ENCODE measurements around the gene PLCB1. TPM values are rescaled to one million over a fixed set of nuclear protein-coding genes. Genes with fewer than 3 reads are reported as not detected.

The PLCB1 gene
- polyA plus RNA-seq, 1 experiment, result 16.4 TPM

GRCh38 chr20:8645326-8645725 lies 513.3 kb downstream of the PLCB1 start:
- no peaks in the 10 kb centered on the region for H3K9me3 ChIP-seq (ENCODE audit: control insufficient read depth, insufficient read depth, low read length)
- TF ChIP-seq CTCF (IDR thresholded peaks at IDR 0.05; ENCODE audit: low read depth, low read length), result no peak
- ChIA-PET CTCF (no interaction called here), POLR2A (no interaction called here)
- H3K27me3 ChIP-seq (ENCODE audit: control insufficient read depth, insufficient read depth, low read length), result no peaks in the 10 kb centered on the region
- no peak for DNase-seq (ENCODE audit: low read depth, low spot score)
- H3K27ac ChIP-seq (ENCODE audit: low read depth, low read length), result no peak overlapping the region
- no peak overlapping the region for H3K4me3 ChIP-seq (ENCODE audit: low read depth, low read length)

DNA sequence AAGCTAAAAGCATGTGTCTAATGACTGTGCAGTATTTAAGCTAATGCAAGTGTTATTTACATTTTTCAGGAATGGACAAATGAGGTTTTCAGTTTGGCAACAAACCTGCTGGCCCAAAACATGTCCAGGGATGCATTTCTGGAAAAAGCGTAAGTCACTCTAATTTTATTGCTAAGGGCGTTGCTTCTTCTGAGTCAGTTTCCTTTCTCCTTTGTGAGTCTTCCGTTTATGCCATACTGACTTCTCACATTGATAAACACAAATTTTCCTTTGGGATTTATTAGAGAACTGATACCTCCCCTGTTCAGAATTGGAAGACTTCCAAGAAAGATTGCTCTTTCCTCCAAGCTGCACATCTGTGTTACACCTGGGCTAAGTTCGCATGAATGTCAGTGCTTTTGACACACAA lies 514.0 kb downstream of the PLCB1 start:
- H3K9me3 ChIP-seq (ENCODE audit: control insufficient read depth, insufficient read depth, low read length), result no peaks in the 10 kb centered on the region
- ChIA-PET POLR2A (no interaction called here), CTCF (no interaction called here)
- no peak for TF ChIP-seq CTCF (IDR thresholded peaks at IDR 0.05; ENCODE audit: low read depth, low read length)
- DNase-seq (ENCODE audit: low read depth, low spot score), result no peak
- H3K4me3 ChIP-seq (ENCODE audit: low read depth, low read length), result no peak overlapping the region
- H3K27ac ChIP-seq (ENCODE audit: low read depth, low read length), result no peak overlapping the region
- no peaks in the 10 kb centered on the region for H3K27me3 ChIP-seq (ENCODE audit: control insufficient read depth, insufficient read depth, low read length)

- Histone ChIP-seq H3K9me3 (ENCODE audit: control insufficient read depth, insufficient read depth, low read length) (no peaks in the 10 kb centered on the region), H3K4me3 (ENCODE audit: low read depth, low read length) (no peak overlapping the region), H3K27me3 (ENCODE audit: control insufficient read depth, insufficient read depth, low read length) (no peaks in the 10 kb centered on the region), H3K27ac (ENCODE audit: low read depth, low read length) (no peak overlapping the region)
- DNase-seq (ENCODE audit: low read depth, low spot score), result peak; percentile 73
- ChIA-PET POLR2A (no interaction called here), CTCF (no interaction called here)
- no peak for TF ChIP-seq CTCF (IDR thresholded peaks at IDR 0.05; ENCODE audit: low read depth, low read length)
These were observed 514.6 kb downstream of the PLCB1 start for GRCh38 chr20:8646716-8647115.

- DNase-seq (ENCODE audit: low read depth, low spot score), result no peak
- no peaks in the 10 kb centered on the region for H3K27me3 ChIP-seq (ENCODE audit: control insufficient read depth, insufficient read depth, low read length)
- H3K4me3 ChIP-seq (ENCODE audit: low read depth, low read length), result no peak overlapping the region
- H3K9me3 ChIP-seq (ENCODE audit: control insufficient read depth, insufficient read depth, low read length), result no peaks in the 10 kb centered on the region
- POLR2A ChIA-PET, result no interaction called here
- CTCF ChIA-PET, result interaction anchor here (1.0 kb wide), 1 partner anchor 73 kb away, joined by 4 read pairs; no protein-coding TSS in a partner anchor
- TF ChIP-seq CTCF (IDR thresholded peaks at IDR 0.05; ENCODE audit: low read depth, low read length), result no peak
- H3K27ac ChIP-seq (ENCODE audit: low read depth, low read length), result no peak overlapping the region
These were observed 515.9 kb downstream of the PLCB1 start for GRCh38 chr20:8647961-8648441.

DNA sequence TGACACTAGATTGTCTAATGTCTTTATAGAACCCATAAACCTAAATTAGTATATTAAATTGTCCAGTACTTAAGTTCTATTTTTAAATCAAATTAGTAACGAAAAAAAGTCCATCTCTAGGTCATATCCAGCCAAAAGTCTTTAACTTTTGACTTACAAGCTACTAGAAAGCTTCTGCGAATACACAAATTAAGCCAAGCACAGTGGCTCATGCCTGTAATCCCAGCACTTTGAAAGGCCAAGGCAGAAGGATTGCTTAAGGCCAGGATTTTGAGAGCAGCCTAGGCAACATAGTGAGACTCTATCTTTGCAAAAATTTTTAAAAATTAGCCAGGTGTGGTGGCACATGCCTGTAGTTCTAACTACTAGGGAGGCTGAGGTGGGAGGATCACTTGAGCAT lies 516.4 kb downstream of the PLCB1 start:
- Histone ChIP-seq H3K4me3 (ENCODE audit: low read depth, low read length) (no peak overlapping the region), H3K9me3 (ENCODE audit: control insufficient read depth, insufficient read depth, low read length) (no peaks in the 10 kb centered on the region), H3K27ac (ENCODE audit: low read depth, low read length) (no peak overlapping the region), H3K27me3 (ENCODE audit: control insufficient read depth, insufficient read depth, low read length) (no peaks in the 10 kb centered on the region)
- no peak for DNase-seq (ENCODE audit: low read depth, low spot score)
- ChIA-PET POLR2A (no interaction called here), CTCF (no interaction called here)
- no peak for TF ChIP-seq CTCF (IDR thresholded peaks at IDR 0.05; ENCODE audit: low read depth, low read length)

Measured in AG04450 (cell line).